CD14-positive monocyte (primary cell): ENCODE data around the gene IL23R. TPM values are rescaled to one million over a fixed set of nuclear protein-coding genes. Genes with fewer than 3 reads are reported as not detected.

Experiments
- DNase-seq, 3 donors: peaks; one replicate each; pipeline ENCODE4 v3.0.0-alpha.2; 2011 to 2022
- H2AFZ ChIP-seq: 2 replicates; pipeline ENCODE4 v1.6.0; 2012; ENCODE audit warnings: mild to moderate bottlenecking, low read depth, low read length, inconsistent platforms; ENCODE audit not compliant: insufficient read depth, poor library complexity, severe bottlenecking
- H3K27ac ChIP-seq, 2 donors: 1 replicate in 1 of 2; 2 replicates in 1 of 2; pipeline ENCODE4 v1.5.1; 2012 to 2013; ENCODE audit warnings: low read length in 2 of 2, control low read depth in 1 of 2, inconsistent platforms in 1 of 2, low read depth in 1 of 2, mild to moderate bottlenecking in 1 of 2
- H3K27me3 ChIP-seq, 2 donors: one replicate each; pipeline versions ENCODE4 v1.6.0 to v1.6.1; 2011 to 2013; ENCODE audit warnings: low read length in 2 of 2; ENCODE audit not compliant: control insufficient read depth in 2 of 2, insufficient read depth in 2 of 2
- H3K36me3 ChIP-seq, 2 donors: replicated peaks in 1 of 2; 1 replicate in 1 of 2; 2 replicates in 1 of 2; pipeline versions ENCODE4 v1.5.1 to v1.6.1; 2012 to 2013; ENCODE audit warnings: low read length in 2 of 2, control low read depth in 1 of 2, inconsistent platforms in 1 of 2, mild to moderate bottlenecking in 1 of 2; ENCODE audit not compliant: insufficient read depth in 2 of 2, control insufficient read depth in 1 of 2
- H3K4me1 ChIP-seq, 2 donors: 1 replicate in 1 of 2; 2 replicates in 1 of 2; pipeline versions ENCODE4 v1.5.1 to v1.6.1; 2012 to 2013; ENCODE audit warnings: low read length in 2 of 2, control low read depth in 1 of 2, inconsistent platforms in 1 of 2, mild to moderate bottlenecking in 1 of 2, moderate library complexity in 1 of 2; ENCODE audit not compliant: insufficient read depth in 2 of 2, control insufficient read depth in 1 of 2
- H3K4me2 ChIP-seq: replicated peaks from 2 replicates; pipeline ENCODE3; 2012; ENCODE audit warnings: low read length, moderate library complexity, mild to moderate bottlenecking; ENCODE audit not compliant: poor library complexity, severe bottlenecking; ENCODE audit errors: extremely low read depth
- H3K4me3 ChIP-seq, 3 experiments: fragments of 200-600 bp in 1 of 3; sonication (generic) in 1 of 3; replicated peaks in 1 of 3; 1 replicate in 2 of 3; 2 replicates in 1 of 3; pipeline ENCODE4 v1.5.1; 2011 to 2013; ENCODE audit warnings: low read length in 3 of 3, mild to moderate bottlenecking in 3 of 3, control low read depth in 2 of 3, low read depth in 2 of 3, inconsistent platforms in 1 of 3, moderate library complexity in 1 of 3
- H3K79me2 ChIP-seq: 2 replicates; pipeline ENCODE4 v1.6.0; 2012; ENCODE audit warnings: mild to moderate bottlenecking, control low read depth, inconsistent platforms, low read length, moderate library complexity; ENCODE audit not compliant: insufficient read depth
- H3K9ac ChIP-seq: 2 replicates; pipeline ENCODE4 v1.6.0; 2017; ENCODE audit warnings: low read length, mild to moderate bottlenecking; ENCODE audit not compliant: insufficient read depth, poor library complexity, severe bottlenecking
- H3K9me3 ChIP-seq, 2 donors: replicated peaks in 1 of 2; 1 replicate in 1 of 2; 2 replicates in 1 of 2; pipeline versions ENCODE4 v1.5.1 to v1.6.1; 2012 to 2013; ENCODE audit warnings: low read length in 2 of 2, control low read depth in 1 of 2; ENCODE audit not compliant: control insufficient read depth in 1 of 2, insufficient read depth in 1 of 2
- H4K20me1 ChIP-seq: 2 replicates; pipeline ENCODE4 v1.6.0; 2012; ENCODE audit warnings: mild to moderate bottlenecking, low read length, control low read depth, moderate library complexity; ENCODE audit not compliant: insufficient read depth
- H3K27ac Mint-ChIP-seq, 7 donors: one replicate each; pipeline ENCODE4 v1.8.0; 2020; ENCODE audit warnings: mild to moderate bottlenecking in 7 of 7, mixed read lengths in 7 of 7, moderate library complexity in 6 of 7, inconsistent platforms in 2 of 7
- H3K27me3 Mint-ChIP-seq, 3 donors: one replicate each; pipeline ENCODE4 v1.8.0; 2021 to 2022; ENCODE audit warnings: low read depth in 3 of 3, mild to moderate bottlenecking in 3 of 3, mixed read lengths in 3 of 3, moderate library complexity in 3 of 3, inconsistent platforms in 1 of 3
- H3K36me3 Mint-ChIP-seq, 2 donors: one replicate each; pipeline ENCODE4 v1.8.0; 2020; ENCODE audit warnings: mixed read lengths in 2 of 2, inconsistent platforms in 1 of 2, mild to moderate bottlenecking in 1 of 2
- H3K4me1 Mint-ChIP-seq: one replicate; pipeline ENCODE4 v1.8.0; 2020; ENCODE audit warnings: mild to moderate bottlenecking, mixed read lengths
- H3K4me3 Mint-ChIP-seq, 2 donors: one replicate each; pipeline ENCODE4 v1.8.0; 2020; ENCODE audit warnings: mild to moderate bottlenecking in 2 of 2, mixed read lengths in 2 of 2, moderate library complexity in 1 of 2
- H3K9me3 Mint-ChIP-seq, 7 donors: one replicate each; pipeline ENCODE4 v1.8.0; 2020 to 2022; ENCODE audit warnings: mixed read lengths in 7 of 7, mild to moderate bottlenecking in 6 of 7, moderate library complexity in 6 of 7, inconsistent platforms in 2 of 7
- CTCF ChIP-seq: fragments of 200-600 bp; IDR thresholded peaks from one replicate; pipeline ENCODE4 v1.8.0; 2022; ENCODE audit warnings: antibody characterized with exemption, mild to moderate bottlenecking
- WGBS: methylation state at CpG from one replicate; pipeline ENCODE4 v1.1.5; 2013; ENCODE audit warnings: missing lambda C conversion rate; ENCODE audit not compliant: insufficient coverage; 5-methylcytosine and 5-hydroxymethylcytosine counted together
- intact Hi-C, 2 donors: fragments of 100-400 bp; cut with micrococcal nuclease; formaldehyde crosslinking; loops; one replicate each; pipeline versions ENCODE4 v1.15.0 to v1.15.1; 2023
- polyA plus RNA-seq, 3 donors: library from polyadenylated mRNA; depleted of rRNA in 1 of 3; unstranded in 2 of 3; stranded (reverse) in 1 of 3; fragments of 300-500 nt in 2 of 3; fragments of >200 nt in 1 of 3; fragmentation: Illumina TruSeq in 2 of 3; gene quantifications; 1 replicate in 2 of 3; 2 replicates in 1 of 3; pipeline ENCODE4 v1.2.3, GENCODE V29; 2012 to 2021

The IL23R gene
- polyA plus RNA-seq, 3 donors: not detected

DNA sequence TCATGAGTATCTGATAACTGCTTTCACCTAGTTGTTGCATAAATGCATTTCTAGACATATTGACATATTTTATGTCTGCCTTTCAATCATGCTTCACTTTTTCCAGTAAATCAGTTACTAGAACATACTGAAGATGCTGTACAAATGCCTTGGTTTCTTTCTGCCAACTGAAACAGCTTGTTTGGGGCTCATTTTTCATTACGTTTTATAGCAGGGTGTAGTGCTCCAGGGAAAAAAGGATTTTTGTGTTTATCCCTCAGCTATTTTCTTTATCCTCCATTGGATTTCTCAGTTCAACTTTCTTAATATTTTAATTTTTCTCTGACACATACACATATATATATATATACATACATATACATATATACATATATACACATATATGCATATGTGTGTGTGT lies 51.7 kb downstream of the IL23R start:
- no peak overlapping the region for H3K27ac Mint-ChIP-seq

GRCh38 chr1:67224856-67225255 lies 58.6 kb downstream of the IL23R start:
- H3K27me3 ChIP-seq: no peaks in the 10 kb centered on the region

More for the DNA sequence above, 51.7 kb downstream of the IL23R start:
- DNase-seq: no peak
- Mint-ChIP-seq H3K27me3 (peaks cover 0 to 2% (median 1%) of the 10 kb centered on the region in 3 donors), H3K9me3 (no peaks in the 10 kb centered on the region), H3K4me1 (no peaks in the 10 kb centered on the region), H3K36me3 (no peaks in the 10 kb centered on the region), H3K4me3 (no peak overlapping the region)
- TF ChIP-seq CTCF: no peak
- Histone ChIP-seq H2AFZ (no peak overlapping the region), H3K9me3 (no peaks in the 10 kb centered on the region), H3K36me3 (no peaks in the 10 kb centered on the region), H4K20me1 (no peaks in the 10 kb centered on the region), H3K9ac (no peak overlapping the region), H3K27me3 (no peaks in the 10 kb centered on the region), H3K4me2 (no peak overlapping the region), H3K79me2 (no peaks in the 10 kb centered on the region), H3K27ac (no peak overlapping the region), H3K4me3 (no peak overlapping the region), H3K4me1 (no peaks in the 10 kb centered on the region)
- intact Hi-C loops: no loop called here
- no CpG with 5 or more reads among the region's 1 CpG for WGBS

More at GRCh38 chr1:67224856-67225255, 58.6 kb downstream of the IL23R start:
- no peaks in the 10 kb centered on the region for H3K36me3 ChIP-seq
- no peak for TF ChIP-seq CTCF
- no peak overlapping the region for H3K4me3 Mint-ChIP-seq
- H3K9ac ChIP-seq: no peak overlapping the region
- no peak overlapping the region for H3K4me3 ChIP-seq
- no peak for DNase-seq
- H2AFZ ChIP-seq: no peak overlapping the region
- intact Hi-C loops: no loop called here
- H3K9me3 ChIP-seq: no peaks in the 10 kb centered on the region
- H3K79me2 ChIP-seq: no peaks in the 10 kb centered on the region
- H3K27me3 Mint-ChIP-seq: peaks cover 0 to 2% (median 1%) of the 10 kb centered on the region in 3 donors
- no peaks in the 10 kb centered on the region for H3K4me1 Mint-ChIP-seq
- H3K4me2 ChIP-seq: no peak overlapping the region
- no peaks in the 10 kb centered on the region for H3K4me1 ChIP-seq
- no peaks in the 10 kb centered on the region for H3K36me3 Mint-ChIP-seq
- no CpG with 5 or more reads among the region's 2 CpGs for WGBS
- H3K27ac ChIP-seq: no peak overlapping the region
- H4K20me1 ChIP-seq: no peaks in the 10 kb centered on the region
- no peak overlapping the region for H3K27ac Mint-ChIP-seq
- no peaks in the 10 kb centered on the region for H3K9me3 Mint-ChIP-seq
